GM19455 (cell line): ENCODE data around the gene COQ8A.
"Not testable (repeated sequence)": the region's sequence is repeated elsewhere in the genome, so short reads cannot be mapped to it uniquely, and the experiment has no call there.

Source experiments
- ATAC-seq: cut with Tn5 transposase; IDR thresholded peaks from one replicate; pipeline ENCODE4 v1.9.1; 2021; ENCODE audit not compliant: unreplicated experiment

The COQ8A gene

DNA sequence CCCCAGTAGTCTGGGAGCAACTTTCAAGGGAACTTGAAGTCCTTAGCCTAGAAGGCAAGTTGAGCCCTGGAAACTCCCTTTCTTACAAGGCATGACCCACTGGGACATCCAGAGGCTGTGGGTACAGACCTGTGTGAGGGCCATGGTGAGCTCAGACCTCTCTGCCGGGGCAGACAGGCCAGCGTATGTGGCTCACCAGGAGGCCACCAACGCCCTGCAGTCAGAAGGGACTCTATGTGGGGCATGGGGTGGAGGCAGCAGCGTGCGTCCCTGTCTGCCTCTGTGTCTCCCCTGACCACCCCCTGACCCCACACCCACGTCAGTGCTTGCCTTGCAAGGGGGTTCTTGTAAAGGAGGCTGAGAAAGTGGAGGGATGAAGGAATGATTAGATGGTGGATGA is 10.8 kb downstream of the COQ8A start:
- no peak for ATAC-seq

DNA sequence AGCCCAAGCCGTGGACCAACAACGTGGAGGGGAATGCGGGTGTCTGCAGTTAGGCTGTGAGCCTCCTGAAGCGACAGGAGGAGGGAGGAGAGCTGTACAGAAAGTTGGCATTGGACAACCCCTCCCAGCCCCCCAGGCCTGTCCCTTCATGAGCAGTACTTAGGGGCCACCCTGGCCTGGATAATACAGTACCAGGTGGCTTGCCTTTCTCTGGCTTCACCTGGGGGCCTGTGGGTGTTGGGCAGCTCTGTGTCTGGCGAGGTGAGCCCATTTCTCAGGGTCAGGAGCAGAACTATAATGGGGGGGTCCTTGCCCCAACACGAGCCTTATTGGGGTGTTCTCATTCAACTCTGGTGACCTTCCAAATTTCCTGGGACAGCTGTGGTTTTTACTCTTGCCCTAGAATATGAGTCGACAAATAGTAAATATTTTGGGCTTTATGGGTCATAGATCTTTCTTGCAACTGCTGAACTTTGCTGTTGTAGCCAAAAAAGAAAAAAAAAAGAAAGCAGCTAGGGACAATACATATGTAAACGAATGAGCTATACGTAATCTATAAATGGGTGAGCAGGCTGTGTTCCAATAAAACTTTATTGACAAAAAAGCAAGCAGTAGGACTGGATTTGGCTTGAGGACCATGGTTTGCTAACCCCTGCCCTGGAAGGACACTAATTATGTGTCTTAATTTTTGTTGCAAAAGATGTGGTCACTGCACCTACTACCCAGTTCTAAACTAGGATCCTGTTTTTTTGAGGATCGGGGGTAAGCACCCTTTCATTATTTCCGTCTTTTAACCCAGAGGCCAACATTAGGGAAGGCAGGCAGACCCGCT is 11.4 kb downstream of the COQ8A start:
- ATAC-seq, result no peak

DNA sequence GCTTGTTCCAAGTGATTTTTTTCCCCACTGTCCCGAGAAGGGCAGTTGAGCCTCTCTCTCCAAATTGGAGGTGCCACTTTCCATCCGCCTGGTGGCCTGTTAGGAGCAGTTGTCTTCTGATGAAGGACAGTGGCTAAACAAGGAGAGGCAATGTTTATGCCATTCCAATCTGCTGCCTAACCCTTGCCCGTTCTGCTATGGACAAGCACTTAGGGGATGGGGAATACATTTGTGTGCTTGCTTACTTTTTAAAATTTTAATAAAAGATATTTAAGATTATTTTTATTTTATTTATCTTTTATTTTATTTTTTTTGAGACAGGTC is 12.0 kb downstream of the COQ8A start:
- ATAC-seq, result no peak

DNA sequence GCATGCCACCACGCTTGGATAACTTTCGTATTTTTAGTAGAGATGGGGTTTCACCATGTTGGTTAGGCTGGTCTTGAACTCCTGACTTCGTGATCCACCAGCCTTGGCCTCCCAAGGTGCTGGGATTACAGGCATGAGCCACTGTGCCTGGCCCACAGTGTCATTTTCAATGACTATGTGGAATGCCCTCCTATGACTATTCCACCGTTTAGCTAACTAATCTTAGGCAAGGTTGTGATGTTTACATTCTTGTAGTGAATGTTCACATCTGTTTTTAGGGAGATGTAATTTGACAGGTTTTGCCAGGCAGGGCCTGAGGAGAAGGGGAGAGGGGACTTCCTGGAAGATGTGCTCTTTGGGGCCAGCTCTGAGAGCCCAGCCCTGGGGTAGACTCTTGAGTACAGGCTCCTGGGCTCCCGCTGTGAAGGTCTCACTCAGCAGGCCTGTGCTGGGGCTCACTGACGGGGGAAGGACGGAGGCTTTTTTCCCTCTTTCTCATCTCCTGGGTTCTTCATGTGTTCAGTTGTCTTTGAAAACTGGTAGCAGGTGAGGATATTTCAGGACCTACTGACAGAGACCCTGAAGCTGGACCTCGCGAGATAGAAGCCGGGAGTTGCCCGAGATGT is 13.2 kb downstream of the COQ8A start:
- ATAC-seq, result no peak

DNA sequence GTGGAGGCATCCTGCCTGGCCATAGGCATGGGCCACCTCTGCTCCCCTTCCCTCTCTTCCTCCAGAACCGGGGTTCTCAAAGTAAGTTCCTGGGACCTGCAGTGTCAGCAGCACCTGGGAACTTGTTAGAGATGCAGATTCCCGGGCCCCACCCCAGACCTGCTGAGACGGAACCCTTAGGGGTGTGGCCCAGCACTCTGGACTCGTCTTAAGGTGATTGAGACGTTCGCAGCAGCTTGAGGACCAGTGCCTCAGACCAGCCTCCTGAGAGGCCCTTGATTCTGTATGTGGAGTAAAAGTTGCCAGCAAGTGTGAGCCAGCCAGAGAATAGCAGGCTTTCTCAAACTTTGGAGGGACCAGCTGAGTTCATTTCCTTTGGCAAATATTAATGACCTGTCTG is 14.2 kb downstream of the COQ8A start:
- ATAC-seq, result no peak

DNA sequence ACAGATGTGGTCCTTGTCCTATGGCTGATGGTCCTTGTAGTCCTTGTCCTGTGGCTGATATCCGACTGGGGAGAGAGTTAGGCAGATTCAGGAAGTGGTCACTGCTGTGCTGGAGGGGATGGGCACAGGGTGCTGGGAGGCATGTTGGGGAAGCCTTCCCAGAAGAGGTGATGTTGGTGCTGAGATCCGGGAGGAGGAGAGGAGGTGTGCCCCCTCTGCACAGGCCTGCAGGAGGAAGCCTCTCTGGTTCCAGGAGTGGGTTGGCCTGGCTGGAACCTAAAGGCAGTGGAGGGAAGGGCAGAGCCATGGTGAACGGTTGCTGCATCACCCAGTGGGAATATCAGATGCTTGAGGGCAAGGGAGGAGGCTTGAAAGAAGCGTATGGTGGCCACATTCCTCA is 14.7 kb downstream of the COQ8A start:
- no peak for ATAC-seq

DNA sequence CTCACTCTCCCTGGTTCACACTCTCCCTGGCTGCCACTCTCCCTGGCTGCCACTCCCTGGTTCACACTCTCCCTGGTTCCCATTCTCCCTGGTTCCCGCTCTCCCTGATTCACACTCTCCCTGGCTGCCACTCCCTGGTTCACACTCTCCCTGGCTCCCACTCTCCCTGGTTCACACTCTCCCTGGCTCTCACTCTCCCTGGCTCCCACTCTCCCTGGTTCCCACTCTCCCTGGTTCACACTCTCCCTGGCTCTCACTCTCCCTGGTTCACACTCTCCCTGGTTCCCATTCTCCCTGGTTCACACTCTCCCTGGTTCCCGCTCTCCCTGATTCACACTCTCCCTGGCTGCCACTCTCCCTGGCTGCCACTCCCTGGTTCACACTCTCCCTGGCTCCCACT is 15.8 kb downstream of the COQ8A start:
- not testable (repeated sequence) for ATAC-seq

DNA sequence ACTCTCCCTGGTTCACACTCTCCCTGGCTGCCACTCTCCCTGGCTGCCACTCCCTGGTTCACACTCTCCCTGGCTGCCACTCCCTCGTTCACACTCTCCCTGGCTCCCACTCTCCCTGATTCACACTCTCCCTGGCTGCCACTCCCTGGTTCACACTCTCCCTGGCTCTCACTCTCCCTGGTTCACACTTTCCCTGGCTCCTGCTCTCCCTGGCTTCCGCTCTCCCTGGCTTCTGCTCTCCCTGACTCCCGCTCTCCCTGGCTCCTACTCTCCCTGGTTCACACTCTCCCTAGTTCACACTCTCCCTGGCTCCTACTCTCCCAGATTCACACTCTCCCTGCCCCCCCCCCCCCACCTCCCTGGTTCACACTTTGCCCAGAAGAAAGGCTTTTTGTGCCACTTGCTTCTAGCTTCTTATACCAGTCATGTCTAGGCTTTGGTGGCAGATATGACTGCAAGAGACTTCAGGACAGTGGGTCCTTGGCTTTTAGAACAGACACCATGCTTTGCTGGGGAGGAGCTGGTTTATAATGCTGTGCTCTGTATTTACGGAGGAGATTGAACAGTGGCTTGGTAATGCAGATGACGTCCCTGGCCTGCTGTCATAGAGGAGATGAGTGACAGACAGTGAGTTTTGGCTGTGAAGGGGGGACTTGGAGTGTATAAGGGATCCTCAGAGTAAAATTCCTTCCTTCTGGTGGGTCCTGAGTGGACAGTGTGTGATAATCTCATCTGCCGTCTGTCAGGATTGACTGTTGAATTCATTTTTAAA is 17.0 kb downstream of the COQ8A start:
- ATAC-seq, result no peak

DNA sequence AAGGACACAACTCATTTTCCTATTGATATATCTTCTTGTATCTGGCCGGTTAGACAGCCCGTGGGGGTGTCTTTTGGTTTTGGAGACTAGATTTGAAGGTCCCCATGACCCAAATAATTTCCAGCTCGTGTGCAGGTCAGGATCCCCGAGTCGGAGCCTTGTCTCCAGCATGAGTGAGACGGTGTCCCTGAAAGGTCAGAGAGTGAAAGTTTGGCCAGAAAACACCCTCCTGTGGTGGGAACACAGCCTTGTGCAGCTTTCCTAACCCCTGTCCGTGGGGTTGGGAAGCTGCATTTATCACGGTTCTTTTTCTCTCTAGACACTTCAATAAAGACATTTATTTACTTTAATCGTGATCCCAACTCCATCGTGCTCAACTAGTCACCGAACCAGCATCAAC is 17.6 kb downstream of the COQ8A start:
- ATAC-seq, result no peak

DNA sequence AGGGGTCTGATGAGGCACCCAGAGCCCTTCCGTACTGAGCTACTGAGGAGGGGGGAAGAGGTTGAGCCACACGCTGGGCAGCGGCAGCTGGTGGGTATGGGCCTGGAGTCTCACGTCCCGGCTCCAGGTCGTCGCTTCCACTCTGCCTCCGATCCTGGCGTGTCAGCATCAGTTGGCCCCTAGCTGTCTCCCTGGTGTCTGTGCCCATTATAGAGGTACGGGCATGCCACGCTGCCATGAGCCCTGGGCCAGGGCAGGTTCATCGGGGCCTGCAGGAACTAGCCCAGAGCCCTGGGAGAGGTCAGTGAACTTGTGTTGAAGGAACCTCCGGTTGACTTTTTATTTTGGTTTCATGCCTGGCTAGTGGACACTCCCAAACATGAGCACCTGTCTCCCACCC is 18.2 kb downstream of the COQ8A start:
- ATAC-seq, result no peak

DNA sequence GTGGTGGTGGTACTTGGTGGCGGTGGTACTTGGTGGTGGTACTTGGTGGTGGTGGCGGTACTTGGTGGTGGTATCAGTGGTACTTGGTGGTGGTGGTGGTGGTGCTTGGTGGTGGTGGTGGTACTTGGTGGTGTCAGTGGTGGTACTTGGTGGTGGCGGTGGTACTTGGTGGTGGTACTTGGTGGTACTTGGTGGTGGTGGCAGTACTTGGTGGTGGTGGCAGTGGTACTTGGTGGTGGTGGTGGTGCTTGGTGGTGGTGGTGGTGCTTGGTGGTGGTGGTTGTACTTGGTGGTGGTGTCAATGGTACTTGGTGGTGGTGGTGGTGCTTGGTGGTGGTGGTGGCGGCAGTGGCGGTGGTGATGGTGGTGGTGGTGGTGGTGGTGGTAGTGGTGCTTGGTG is 20.2 kb downstream of the COQ8A start:
- ATAC-seq, result no peak

DNA sequence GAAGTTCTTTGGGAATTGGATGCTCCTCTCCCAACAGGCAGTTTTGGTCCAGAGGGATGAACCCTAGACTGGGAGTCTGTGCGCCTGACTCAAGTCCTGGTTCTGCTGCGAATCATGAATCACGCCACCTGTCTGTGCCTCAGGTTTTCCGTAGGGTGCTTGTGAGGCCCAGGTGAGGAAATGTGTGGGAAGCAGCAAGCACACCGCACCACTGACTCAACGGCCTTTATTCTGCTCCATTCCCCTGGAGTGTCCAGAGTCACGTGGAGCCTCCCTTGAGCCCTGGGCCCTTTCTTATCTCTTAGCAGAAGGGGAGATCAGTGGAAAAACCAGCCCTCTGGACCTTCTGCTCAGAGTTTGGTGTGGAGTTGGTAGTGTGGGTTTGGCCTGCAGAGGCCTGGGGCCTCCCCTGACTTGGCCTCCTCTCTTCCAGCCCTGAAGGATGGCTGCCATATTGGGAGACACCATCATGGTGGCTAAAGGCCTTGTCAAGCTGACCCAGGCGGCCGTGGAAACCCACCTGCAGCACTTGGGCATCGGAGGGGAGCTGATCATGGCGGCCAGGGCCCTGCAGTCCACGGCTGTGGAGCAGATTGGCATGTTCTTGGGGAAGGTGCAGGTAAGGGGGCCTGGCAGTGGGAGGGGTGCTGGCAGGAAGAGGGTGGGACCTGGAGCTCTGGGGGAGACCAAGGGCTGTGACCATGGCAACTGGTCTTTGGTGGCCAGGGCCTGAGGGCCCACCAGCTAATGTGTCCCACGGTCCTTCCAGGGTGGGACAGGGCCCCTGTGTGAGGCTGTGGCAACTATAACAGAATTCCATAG is 21.1 kb downstream of the COQ8A start:
- ATAC-seq, result no peak

DNA sequence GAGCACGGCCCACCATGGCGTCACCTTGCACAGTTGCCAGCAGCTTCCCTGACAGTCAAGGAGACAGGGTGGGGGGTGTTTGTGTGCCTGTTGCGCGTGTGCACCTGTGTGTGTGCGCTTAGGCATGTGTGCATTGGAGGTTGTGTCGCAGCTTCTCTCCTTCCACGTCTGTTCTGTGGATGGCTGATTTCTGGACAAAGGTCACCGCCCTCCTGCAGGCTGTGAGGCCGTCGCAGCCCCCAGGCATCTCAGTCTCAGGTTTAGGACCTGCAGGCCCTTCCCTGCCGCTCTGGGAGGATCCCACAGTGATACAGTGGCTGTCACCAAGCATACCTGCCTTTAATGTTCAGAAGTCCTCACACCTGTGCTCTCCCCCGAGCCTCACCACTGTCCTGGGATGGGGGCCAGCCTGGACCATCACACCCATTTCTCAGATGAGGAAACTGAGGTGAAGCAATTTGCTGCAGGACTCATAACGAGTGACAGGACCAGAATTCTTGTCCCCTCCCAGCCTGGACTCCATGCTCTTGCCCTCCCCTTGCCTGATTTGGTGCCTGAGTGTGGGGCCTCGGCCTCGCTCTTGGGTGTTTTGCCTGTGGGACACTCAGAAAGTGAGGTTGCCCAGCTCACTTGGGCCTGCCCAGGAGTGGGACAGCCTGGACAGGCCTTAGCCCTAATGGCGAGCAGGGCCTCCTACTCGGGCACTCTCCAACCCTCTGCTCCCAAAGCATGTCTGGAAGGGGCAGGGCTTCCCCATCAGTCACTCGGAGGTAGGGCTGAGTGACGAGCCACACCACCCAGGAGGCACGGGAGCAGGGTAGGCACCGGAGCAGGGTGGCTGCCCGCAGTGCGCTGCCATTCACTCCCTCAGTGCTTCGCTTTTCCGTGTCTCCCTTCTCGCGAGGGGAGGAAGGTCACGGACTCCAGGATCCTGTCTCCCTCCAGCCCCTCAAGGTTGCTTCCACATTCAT is 22.6 kb downstream of the COQ8A start:
- ATAC-seq, result no peak

DNA sequence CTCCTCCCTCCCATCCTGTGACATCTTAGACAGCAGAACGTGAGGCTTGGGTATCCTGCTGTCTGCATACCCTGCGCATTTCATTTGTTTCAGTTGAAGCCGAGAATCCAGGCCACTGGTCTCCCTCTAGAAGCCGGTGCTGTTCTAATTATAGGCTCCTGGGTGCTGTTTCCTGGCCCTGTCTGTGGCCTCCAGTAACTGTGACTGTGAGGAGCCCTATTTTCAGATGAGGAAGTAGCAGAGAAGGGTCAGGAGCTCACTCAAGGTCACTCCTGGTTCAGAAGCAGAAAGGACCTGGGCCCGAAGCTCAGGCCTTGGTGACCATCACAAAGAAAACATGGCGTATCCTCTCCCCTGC is 24.0 kb downstream of the COQ8A start:
- no peak for ATAC-seq

DNA sequence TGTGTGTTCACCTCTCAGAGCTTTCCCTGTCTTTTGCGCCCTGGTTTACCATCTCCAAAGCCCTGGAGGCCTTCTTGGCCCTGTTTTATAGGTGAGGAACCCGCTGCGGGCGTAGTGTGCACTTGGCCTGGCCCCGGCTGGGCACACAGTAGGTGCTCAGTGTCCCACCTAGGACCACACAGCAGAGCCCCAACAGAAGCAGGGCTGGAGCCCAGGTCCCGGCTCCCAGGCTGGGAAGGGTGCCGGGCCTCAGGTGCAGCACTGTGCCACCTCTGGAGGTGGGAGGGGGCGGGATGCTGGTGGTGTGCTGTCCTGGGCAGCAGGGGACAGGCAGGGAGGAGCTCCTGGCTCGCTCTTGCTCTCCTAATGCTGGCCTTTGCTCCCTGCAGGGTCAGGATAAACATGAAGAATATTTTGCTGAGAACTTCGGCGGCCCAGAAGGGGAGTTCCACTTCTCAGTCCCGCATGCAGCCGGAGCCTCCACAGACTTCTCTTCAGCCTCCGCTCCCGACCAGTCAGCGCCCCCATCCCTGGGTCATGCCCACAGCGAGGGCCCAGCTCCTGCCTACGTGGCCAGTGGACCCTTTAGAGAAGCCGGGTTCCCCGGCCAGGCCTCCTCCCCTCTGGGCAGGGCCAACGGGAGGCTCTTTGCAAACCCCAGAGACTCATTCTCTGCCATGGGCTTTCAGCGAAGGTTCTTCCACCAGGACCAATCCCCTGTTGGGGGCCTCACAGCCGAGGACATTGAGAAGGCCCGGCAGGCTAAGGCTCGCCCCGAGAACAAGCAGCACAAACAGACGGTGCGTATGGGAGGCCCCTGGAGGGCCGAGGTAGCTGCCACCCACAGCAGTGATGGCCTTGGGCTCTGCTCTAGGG is 24.8 kb downstream of the COQ8A start:
- no peak for ATAC-seq

DNA sequence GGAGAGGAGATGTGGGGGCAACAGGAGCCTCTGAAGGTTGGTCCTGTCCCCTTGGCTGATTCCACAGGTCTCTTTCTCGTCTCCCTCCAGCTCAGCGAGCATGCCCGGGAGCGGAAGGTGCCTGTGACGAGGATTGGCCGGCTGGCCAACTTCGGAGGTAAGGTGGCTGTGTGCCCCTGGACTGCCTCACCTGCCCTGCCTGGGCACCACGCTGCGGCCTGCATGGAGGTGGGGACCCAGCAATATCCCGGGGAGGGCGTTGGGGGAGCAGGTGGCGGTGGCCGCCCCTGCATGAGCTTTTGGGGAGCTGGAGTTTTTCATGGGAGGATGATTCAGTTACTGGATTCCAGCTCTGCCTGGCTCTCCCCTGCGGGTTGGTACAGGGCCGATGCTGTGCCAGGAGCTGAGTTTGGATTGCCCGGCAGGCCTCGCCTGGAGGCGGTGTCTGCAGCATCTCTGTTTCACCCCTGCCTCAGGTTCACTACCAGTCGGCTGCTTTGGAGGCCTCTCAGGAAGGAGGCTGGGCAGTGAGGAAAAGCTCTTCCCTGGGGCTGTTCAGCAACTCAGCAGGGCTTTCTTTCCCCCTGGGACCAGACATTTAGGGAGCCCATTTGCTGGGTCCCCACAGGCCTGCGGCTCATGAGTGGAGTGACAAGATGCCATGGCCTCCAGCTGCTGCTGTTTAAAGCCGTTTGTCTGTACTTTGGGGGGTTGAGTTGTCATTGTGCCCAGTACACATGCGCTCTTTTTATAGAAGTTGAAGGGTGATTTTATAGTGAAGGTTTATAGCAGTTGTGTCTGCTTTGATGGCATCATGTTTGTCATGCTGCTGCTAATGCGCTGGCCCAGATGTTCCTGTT is 25.7 kb downstream of the COQ8A start:
- ATAC-seq, result no peak

DNA sequence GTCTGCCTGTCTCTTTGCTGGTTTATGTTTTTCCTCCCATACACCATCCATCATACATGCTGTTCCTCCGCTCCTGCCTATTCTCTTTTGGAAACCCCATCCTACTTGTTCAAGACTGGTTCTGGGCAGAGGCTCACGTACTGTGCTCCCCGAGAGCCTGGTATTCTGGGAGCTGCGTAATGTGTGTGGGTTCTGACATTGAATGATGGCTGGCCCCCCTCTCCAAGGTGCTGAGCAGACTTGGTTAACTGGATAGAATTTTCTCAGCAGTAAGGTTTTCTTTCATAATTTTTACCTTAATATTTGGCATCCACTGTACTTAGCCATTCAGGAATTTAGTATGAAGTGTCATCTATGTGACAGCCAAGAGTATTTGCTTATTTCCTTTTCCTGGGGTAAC is 26.6 kb downstream of the COQ8A start:
- ATAC-seq, result no peak

DNA sequence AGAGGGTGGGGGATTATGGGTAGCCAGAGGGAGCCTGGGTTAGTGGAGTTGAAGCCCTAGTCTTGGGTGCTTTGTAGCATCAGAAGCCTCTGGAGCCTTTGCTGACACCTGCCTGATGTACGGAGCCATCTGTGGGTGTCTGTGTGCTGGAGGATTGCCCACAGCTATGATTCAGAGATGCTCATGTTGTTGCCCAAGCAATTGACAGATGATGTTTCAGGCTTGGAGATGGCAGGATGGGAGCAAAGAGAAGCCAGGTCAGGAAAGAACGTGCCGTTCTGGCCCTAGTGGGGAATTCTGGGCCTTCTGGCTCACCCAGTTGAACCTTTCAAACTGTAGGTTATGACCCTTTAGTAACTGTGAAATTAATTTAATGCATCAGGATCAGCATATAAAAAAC is 27.6 kb downstream of the COQ8A start:
- ATAC-seq, result no peak
